Colonic mucosa (tissue), 4 donors: Measurements from ENCODE around the gene IQCF5. TPM values are rescaled to one million over a fixed set of nuclear protein-coding genes. Genes with fewer than 3 reads are reported as not detected.

Source experiments
- DNase-seq: peaks from one replicate; pipeline ENCODE4 v3.0.0-alpha.2; 2020
- H3K27ac ChIP-seq: fragments of 200-600 bp; one replicate; pipeline ENCODE4 v1.8.0; 2021
- H3K27me3 ChIP-seq: fragments of 200-600 bp; one replicate; pipeline ENCODE4 v1.8.0; 2021
- H3K36me3 ChIP-seq: fragments of 200-600 bp; one replicate; pipeline ENCODE4 v1.8.0; 2021
- H3K4me1 ChIP-seq: fragments of 200-600 bp; one replicate; pipeline ENCODE4 v1.8.0; 2021; ENCODE audit warnings: mild to moderate bottlenecking
- H3K4me3 ChIP-seq: fragments of 200-600 bp; one replicate; pipeline ENCODE4 v1.8.0; 2021
- H3K9ac ChIP-seq, 2 donors: one replicate each; pipeline ENCODE4 v1.7.0; 2013; ENCODE audit warnings: control low read depth in 2 of 2, low read depth in 2 of 2, low read length in 2 of 2
- H3K9me3 ChIP-seq: fragments of 200-600 bp; one replicate; pipeline ENCODE4 v1.8.0; 2021
- intact Hi-C: fragments of 100-400 bp; cut with DNase I; formaldehyde crosslinking; loops from one replicate; pipeline ENCODE4 v1.14.1; 2022
- total RNA-seq, 2 donors: library from RNA; stranded (reverse); fragmentation: NEBNext Ultra II Directional in 1 of 2; extraction: Animal tissue kit (Norgen Biotek cat#: 25700) in 1 of 2; gene quantifications; one replicate each; pipeline ENCODE4 v1.2.1, GENCODE V29; 2021
- TF ChIP-seq, protein P1 (sequence below): fragments of 200-600 bp; IDR thresholded peaks from one replicate; pipeline ENCODE4 v1.8.0; 2022; ENCODE audit warnings: antibody characterized with exemption, mild to moderate bottlenecking
- donor health status: healthy.
- donor health status: DM: no; HTN: no; CAD: no.
- donor health status: DM: no; HTN: no; CAD: no.

The IQCF5 gene
- total RNA-seq, 2 donors from 2014 or later: not detected

- H3K9ac ChIP-seq: no peak overlapping the region
- H3K4me1 ChIP-seq: no peaks in the 10 kb centered on the region
- DNase-seq: no peak
- H3K36me3 ChIP-seq: no peaks in the 10 kb centered on the region
- intact Hi-C loops: no loop called here
- no peak overlapping the region for H3K27ac ChIP-seq
- TF ChIP-seq, protein P1, sequence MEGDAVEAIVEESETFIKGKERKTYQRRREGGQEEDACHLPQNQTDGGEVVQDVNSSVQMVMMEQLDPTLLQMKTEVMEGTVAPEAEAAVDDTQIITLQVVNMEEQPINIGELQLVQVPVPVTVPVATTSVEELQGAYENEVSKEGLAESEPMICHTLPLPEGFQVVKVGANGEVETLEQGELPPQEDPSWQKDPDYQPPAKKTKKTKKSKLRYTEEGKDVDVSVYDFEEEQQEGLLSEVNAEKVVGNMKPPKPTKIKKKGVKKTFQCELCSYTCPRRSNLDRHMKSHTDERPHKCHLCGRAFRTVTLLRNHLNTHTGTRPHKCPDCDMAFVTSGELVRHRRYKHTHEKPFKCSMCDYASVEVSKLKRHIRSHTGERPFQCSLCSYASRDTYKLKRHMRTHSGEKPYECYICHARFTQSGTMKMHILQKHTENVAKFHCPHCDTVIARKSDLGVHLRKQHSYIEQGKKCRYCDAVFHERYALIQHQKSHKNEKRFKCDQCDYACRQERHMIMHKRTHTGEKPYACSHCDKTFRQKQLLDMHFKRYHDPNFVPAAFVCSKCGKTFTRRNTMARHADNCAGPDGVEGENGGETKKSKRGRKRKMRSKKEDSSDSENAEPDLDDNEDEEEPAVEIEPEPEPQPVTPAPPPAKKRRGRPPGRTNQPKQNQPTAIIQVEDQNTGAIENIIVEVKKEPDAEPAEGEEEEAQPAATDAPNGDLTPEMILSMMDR: no peak
- no peak overlapping the region for H3K4me3 ChIP-seq
- H3K9me3 ChIP-seq: no peaks in the 10 kb centered on the region
- no peaks in the 10 kb centered on the region for H3K27me3 ChIP-seq
Measured at GRCh38 chr3:51830836-51831385, 44.5 kb downstream of the IQCF5 start.

DNA sequence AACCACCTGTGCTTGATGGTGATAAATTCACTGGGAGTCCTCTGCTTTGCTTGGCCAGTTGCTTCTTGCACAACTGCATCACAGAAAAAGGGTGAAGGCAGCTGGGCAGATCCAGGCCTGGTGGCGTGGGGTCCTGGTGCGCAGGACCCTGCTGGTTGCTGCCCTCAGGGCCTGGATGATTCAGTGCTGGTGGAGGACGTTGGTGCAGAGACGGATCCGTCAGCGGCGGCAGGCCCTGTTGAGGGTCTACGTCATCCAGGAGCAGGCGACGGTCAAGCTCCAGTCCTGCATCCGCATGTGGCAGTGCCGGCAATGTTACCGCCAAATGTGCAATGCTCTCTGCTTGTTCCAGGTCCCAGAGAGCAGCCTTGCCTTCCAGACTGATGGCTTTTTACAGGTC, 45.1 kb downstream of the IQCF5 start:
- intact Hi-C loops: no loop called here
- no peaks in the 10 kb centered on the region for H3K36me3 ChIP-seq
- H3K27ac ChIP-seq: no peak overlapping the region
- no peaks in the 10 kb centered on the region for H3K9me3 ChIP-seq
- DNase-seq: no peak
- TF ChIP-seq, protein P1: no peak
- no peak overlapping the region for H3K9ac ChIP-seq
- no peak overlapping the region for H3K4me3 ChIP-seq
- no peaks in the 10 kb centered on the region for H3K4me1 ChIP-seq
- H3K27me3 ChIP-seq: no peaks in the 10 kb centered on the region

DNA sequence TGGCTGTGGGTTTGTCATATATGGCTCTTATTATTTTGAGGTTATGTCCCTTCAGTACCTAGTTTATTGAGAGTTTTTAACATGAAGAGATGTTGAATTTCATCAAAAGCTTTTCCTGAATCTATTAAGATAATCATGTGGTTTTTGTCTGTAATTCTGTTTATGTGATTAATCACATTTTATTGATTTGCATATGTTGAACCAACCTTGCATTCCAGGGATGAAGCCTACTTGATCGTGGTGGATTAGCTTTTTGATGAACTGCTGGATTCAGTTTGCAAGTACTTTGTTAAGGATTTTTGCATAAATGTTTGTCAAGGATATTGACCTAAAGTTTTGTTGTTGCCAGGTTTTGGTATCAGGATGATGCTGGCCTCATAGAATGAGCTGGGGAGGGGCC, 47.1 kb downstream of the IQCF5 start:
- intact Hi-C loops: no loop called here
- TF ChIP-seq, protein P1: no peak
- H3K9me3 ChIP-seq: no peaks in the 10 kb centered on the region

More for the DNA sequence above, 47.1 kb downstream of the IQCF5 start:
- Histone ChIP-seq H3K36me3 (no peaks in the 10 kb centered on the region), H3K9ac (no peak overlapping the region), H3K4me3 (no peak overlapping the region), H3K4me1 (no peaks in the 10 kb centered on the region), H3K27me3 (no peaks in the 10 kb centered on the region), H3K27ac (no peak overlapping the region)
- no peak for DNase-seq

Other genes starting within 250 kb of the IQCF5 start
- 10 to 100 TPM; 54.0 to 92.3 TPM for gene TEX264, start 204.3 kb downstream of the IQCF5 start, total RNA-seq
- gene GRM2, start 168.5 kb downstream of the IQCF5 start, total RNA-seq: under 1 TPM in 1 of 2 donors, not detected in 1; 0.12 TPM
- not detected for gene IQCF6, start 96.4 kb downstream of the IQCF5 start, total RNA-seq
- gene IQCF2, start 14.0 kb downstream of the IQCF5 start, total RNA-seq: not detected
- not detected for gene IQCF1, start 27.8 kb upstream of the IQCF5 start, total RNA-seq
- gene RRP9, start 66.3 kb upstream of the IQCF5 start, total RNA-seq: 10 to 100 TPM in 1 of 2 donors, 1 to 10 TPM in 1; 9.6 to 24.7 TPM
- gene PARP3, start 66.8 kb upstream of the IQCF5 start, total RNA-seq: 10 to 100 TPM; 17.0 to 18.0 TPM
- gene GPR62, start 79.8 kb upstream of the IQCF5 start, total RNA-seq: not detected
- 10 to 100 TPM; 19.6 to 22.4 TPM for gene PCBP4, start 91.9 kb upstream of the IQCF5 start, total RNA-seq
- gene ABHD14B, start 98.4 kb upstream of the IQCF5 start, total RNA-seq: 10 to 100 TPM; 64.9 to 72.2 TPM
- 1 to 10 TPM; 7.4 to 9.6 TPM for gene ABHD14A, start 99.5 kb upstream of the IQCF5 start, total RNA-seq
- gene ACY1, start 107.9 kb upstream of the IQCF5 start, total RNA-seq: 100 to 1,000 TPM; 137 to 153 TPM
- gene RPL29, start 120.3 kb upstream of the IQCF5 start, total RNA-seq: 1,000 to 10,000 TPM; 1,051 to 1,273 TPM
- 1 to 10 TPM; 9.5 to 9.8 TPM for gene DUSP7, start 181.0 kb upstream of the IQCF5 start, total RNA-seq